Endothelial cell of umbilical vein (primary cell): ENCODE data around the gene KCP. TPM values are rescaled to one million over a fixed set of nuclear protein-coding genes. Genes with fewer than 3 reads are reported as not detected.

Experiments used
- BruUV-seq: library from RNA; stranded (reverse); fragments of 400-500 nt; replicated peaks from 2 replicates; lab custom pipeline; 2021; lab: Mats Ljungman, UMichigan
- CTCF ChIA-PET: fragments of 300-600, 350-600 bp; sonication (Branson Sonifier 250); formaldehyde crosslinking; loops from one replicate; lab custom pipeline; 2021; ENCODE audit warnings: antibody characterized with exemption, inconsistent platforms; lab: Charles Lee
- POLR2A ChIA-PET: fragments of 300-600, 350-600 bp; sonication (Branson Sonifier 250); formaldehyde crosslinking; loops from one replicate; lab custom pipeline; 2021; ENCODE audit warnings: antibody characterized with exemption, inconsistent platforms; lab: Charles Lee
- DNase-seq: peaks from one replicate; pipeline ENCODE4 v3.0.0-alpha.2; 2011; ENCODE audit warnings: low read depth, low spot score
- FAIRE-seq: peaks from 2 replicates; lab custom pipeline; 2011; peaks lifted over from hg19 to GRCh38; lab: Jason Lieb, UNC
- H2AFZ ChIP-seq: 2 replicates; pipeline ENCODE4 v1.6.0; 2012; ENCODE audit warnings: low read depth, low read length, control low read depth, inconsistent platforms
- H3K27ac ChIP-seq: 2 replicates; pipeline ENCODE4 v1.5.1; 2011; ENCODE audit warnings: low read depth, mild to moderate bottlenecking, control low read depth, low read length, moderate library complexity; ENCODE audit not compliant: insufficient read depth
- H3K27me3 ChIP-seq, 2 experiments: 2 replicates each; pipeline versions ENCODE4 v1.6.0 to v1.6.1; 2011; ENCODE audit warnings: low read length in 2 of 2, mixed read lengths in 1 of 2; ENCODE audit not compliant: control insufficient read depth in 2 of 2, insufficient read depth in 2 of 2
- H3K36me3 ChIP-seq, 2 experiments: 2 replicates in 1 of 2; 3 replicates in 1 of 2; pipeline ENCODE4 v1.5.1; 2011; ENCODE audit warnings: low read length in 2 of 2, mild to moderate bottlenecking in 1 of 2, moderate library complexity in 1 of 2; ENCODE audit not compliant: control insufficient read depth in 2 of 2, insufficient read depth in 2 of 2; ENCODE audit errors: extremely low read depth in 1 of 2
- H3K4me1 ChIP-seq: 3 replicates; pipeline ENCODE4 v1.5.1; 2011; ENCODE audit warnings: mild to moderate bottlenecking, low read length; ENCODE audit not compliant: control insufficient read depth, insufficient read depth; ENCODE audit errors: extremely low read depth
- H3K4me2 ChIP-seq: 2 replicates; pipeline ENCODE4 v1.6.1; 2011; ENCODE audit warnings: low read length, control low read depth, mixed read lengths; ENCODE audit not compliant: insufficient read depth
- H3K4me3 ChIP-seq, 3 experiments: fragments of 200-600 bp in 1 of 3; sonication (generic), shearing (Covaris generic) in 1 of 3; replicated peaks in 1 of 3; 2 replicates each; pipeline ENCODE4 v1.5.1; 2011 to 2016; ENCODE audit warnings: control low read depth in 3 of 3, low read length in 3 of 3, mild to moderate bottlenecking in 2 of 3, inconsistent platforms in 1 of 3, low read depth in 1 of 3, moderate library complexity in 1 of 3; ENCODE audit not compliant: insufficient read depth in 1 of 3
- H3K79me2 ChIP-seq: 2 replicates; pipeline ENCODE4 v1.6.0; 2012; ENCODE audit warnings: low read length, inconsistent platforms; ENCODE audit not compliant: control insufficient read depth, insufficient read depth
- H3K9ac ChIP-seq: replicated peaks from 2 replicates; pipeline ENCODE3; 2011; ENCODE audit warnings: low read length, control low read depth; ENCODE audit not compliant: insufficient read depth; ENCODE audit errors: extremely low read depth
- H3K9me1 ChIP-seq: replicated peaks from 3 replicates; pipeline ENCODE4 v1.6.0; 2011; ENCODE audit warnings: mild to moderate bottlenecking, low read length; ENCODE audit not compliant: control insufficient read depth, insufficient read depth; ENCODE audit errors: extremely low read depth
- H3K9me3 ChIP-seq: replicated peaks from 2 replicates; pipeline ENCODE4 v1.5.1; 2012; ENCODE audit warnings: low read length, inconsistent platforms; ENCODE audit not compliant: control insufficient read depth, insufficient read depth
- H4K20me1 ChIP-seq: replicated peaks from 2 replicates; pipeline ENCODE3; 2011; ENCODE audit warnings: mild to moderate bottlenecking, low read length; ENCODE audit not compliant: control insufficient read depth, insufficient read depth; ENCODE audit errors: extremely low read depth
- EZH2 ChIP-seq: IDR thresholded peaks from 2 replicates; pipeline ENCODE4 v1.6.1; 2012; ENCODE audit warnings: borderline replicate concordance, low read depth, mild to moderate bottlenecking, moderate library complexity, low read length, inconsistent platforms; ENCODE audit not compliant: severe bottlenecking
- FOS ChIP-seq: IDR thresholded peaks from 2 replicates; pipeline ENCODE4 v1.6.1; 2011; ENCODE audit warnings: mild to moderate bottlenecking, low read length, moderate library complexity, borderline replicate concordance; ENCODE audit not compliant: insufficient read depth
- GATA2 ChIP-seq: IDR thresholded peaks from 2 replicates; pipeline ENCODE4 v1.7.0; 2011; ENCODE audit warnings: low read depth, mild to moderate bottlenecking, moderate library complexity, mixed read lengths, low read length; ENCODE audit not compliant: insufficient read length, insufficient read depth
- JUN ChIP-seq: IDR thresholded peaks from 2 replicates; pipeline ENCODE4 v1.6.1; 2011; ENCODE audit warnings: borderline replicate concordance, low read depth; ENCODE audit not compliant: insufficient read length, insufficient read depth
- MYC ChIP-seq: IDR thresholded peaks from one replicate; pipeline ENCODE4 v1.6.1; 2011; ENCODE audit warnings: mild to moderate bottlenecking, low read depth, low read length
- POLR2A ChIP-seq: IDR thresholded peaks from 2 replicates; pipeline ENCODE4 v1.6.1; 2012; ENCODE audit warnings: low read depth, mild to moderate bottlenecking, control low read depth, low read length
- POLR2AphosphoS5 ChIP-seq: IDR thresholded peaks from 2 replicates; pipeline ENCODE4 v1.6.1; 2012; ENCODE audit warnings: low read depth, mild to moderate bottlenecking, control low read depth, low read length, moderate library complexity; ENCODE audit not compliant: insufficient read depth
- dilution Hi-C: fragments of 300-500 bp; cut with MboI; formaldehyde crosslinking; loops from one replicate; pipeline ENCODE4 v1.15.0; 2019; ENCODE audit warnings: low sequenced_read_pairs; ENCODE audit not compliant: extremely low pct_ligation_motif_present
- intact Hi-C: fragments of 100-400 bp; cut with micrococcal nuclease; formaldehyde crosslinking; loops from one replicate; pipeline ENCODE4 v1.10.0; 2022
- polyA plus RNA-seq, 4 experiments: library from polyadenylated mRNA; depleted of rRNA in 3 of 4; stranded (reverse) in 3 of 4; unstranded in 1 of 4; fragments of >200 nt; gene quantifications; 2 replicates each; pipeline versions ENCODE4 v1.2.1 to v1.2.3, GENCODE V29; 2011 to 2012; ENCODE audit warnings: missing spikeins in 1 of 4
- total RNA-seq: library from RNA; stranded (reverse); gene quantifications from 2 replicates; pipeline ENCODE4 v1.2.3, GENCODE V29; 2021
- TF ChIP-seq, protein P1 (sequence below), 2 donors: IDR thresholded peaks; 1 replicate in 1 of 2; 2 replicates in 1 of 2; pipeline ENCODE4 v1.5.1; 2011; ENCODE audit warnings: low read length in 2 of 2, mild to moderate bottlenecking in 2 of 2, moderate library complexity in 2 of 2, control low read depth in 1 of 2, inconsistent platforms in 1 of 2, low read depth in 1 of 2; ENCODE audit not compliant: insufficient read depth in 1 of 2; ENCODE audit errors: extremely low read depth in 1 of 2
- TF ChIP-seq, protein P2 (sequence below): IDR thresholded peaks from 2 replicates; pipeline ENCODE4 v1.6.1; 2011; ENCODE audit not compliant: insufficient read depth, insufficient read length

Gene KCP
- total and polyA plus RNA-seq, 2 donors (not counting 3 experiments of a cell fraction or from before 2014, with no cell fraction given), result not detected

DNA sequence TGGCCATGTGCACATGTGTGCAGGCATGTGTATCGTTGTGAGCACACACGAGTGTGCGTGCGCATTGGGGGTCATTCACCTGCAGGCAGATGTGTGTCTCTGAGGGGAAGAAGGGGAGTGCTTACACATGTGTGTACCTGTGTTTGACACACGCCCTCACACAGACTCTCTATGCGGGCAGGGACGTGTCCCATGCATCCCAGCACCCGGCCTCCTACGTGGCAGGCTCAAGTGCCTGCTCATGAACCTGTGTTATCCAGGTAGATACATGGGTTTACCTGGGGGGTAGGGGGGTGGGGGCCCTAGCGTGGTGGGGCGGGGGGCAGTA is 18.6 kb downstream of the KCP start:
- ChIA-PET CTCF (interaction anchor here (0.8 kb wide), 1 partner anchor 200 kb away, joined by 4 read pairs; no protein-coding TSS in a partner anchor), POLR2A (no interaction called here)
- no peak overlapping the region for H3K9ac ChIP-seq
- intact Hi-C loops, result no loop called here
- no peak overlapping the region for H3K27ac ChIP-seq
- no peak overlapping the region for H2AFZ ChIP-seq
- no peak for TF ChIP-seq EZH2
- TF ChIP-seq JUN, result no peak
- TF ChIP-seq, protein P1, sequence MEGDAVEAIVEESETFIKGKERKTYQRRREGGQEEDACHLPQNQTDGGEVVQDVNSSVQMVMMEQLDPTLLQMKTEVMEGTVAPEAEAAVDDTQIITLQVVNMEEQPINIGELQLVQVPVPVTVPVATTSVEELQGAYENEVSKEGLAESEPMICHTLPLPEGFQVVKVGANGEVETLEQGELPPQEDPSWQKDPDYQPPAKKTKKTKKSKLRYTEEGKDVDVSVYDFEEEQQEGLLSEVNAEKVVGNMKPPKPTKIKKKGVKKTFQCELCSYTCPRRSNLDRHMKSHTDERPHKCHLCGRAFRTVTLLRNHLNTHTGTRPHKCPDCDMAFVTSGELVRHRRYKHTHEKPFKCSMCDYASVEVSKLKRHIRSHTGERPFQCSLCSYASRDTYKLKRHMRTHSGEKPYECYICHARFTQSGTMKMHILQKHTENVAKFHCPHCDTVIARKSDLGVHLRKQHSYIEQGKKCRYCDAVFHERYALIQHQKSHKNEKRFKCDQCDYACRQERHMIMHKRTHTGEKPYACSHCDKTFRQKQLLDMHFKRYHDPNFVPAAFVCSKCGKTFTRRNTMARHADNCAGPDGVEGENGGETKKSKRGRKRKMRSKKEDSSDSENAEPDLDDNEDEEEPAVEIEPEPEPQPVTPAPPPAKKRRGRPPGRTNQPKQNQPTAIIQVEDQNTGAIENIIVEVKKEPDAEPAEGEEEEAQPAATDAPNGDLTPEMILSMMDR (IDR thresholded peaks at IDR 0.05; ENCODE audit: extremely low read depth in 1 of 2, insufficient read depth in 1 of 2, low read depth in 1 of 2, low read length in 2 of 2), result no peak
- TF ChIP-seq FOS, result no peak
- TF ChIP-seq MYC, result no peak
- TF ChIP-seq, protein P2, sequence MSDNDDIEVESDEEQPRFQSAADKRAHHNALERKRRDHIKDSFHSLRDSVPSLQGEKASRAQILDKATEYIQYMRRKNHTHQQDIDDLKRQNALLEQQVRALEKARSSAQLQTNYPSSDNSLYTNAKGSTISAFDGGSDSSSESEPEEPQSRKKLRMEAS, result no peak
- TF ChIP-seq POLR2AphosphoS5, result no peak
- TF ChIP-seq GATA2, result no peak
- no peak for TF ChIP-seq POLR2A
- no peaks in the 10 kb centered on the region for H3K9me1 ChIP-seq
- dilution Hi-C loops, result no loop called here
- FAIRE-seq (no peak), DNase-seq (no peak)
- H3K4me1 ChIP-seq, result no peaks in the 10 kb centered on the region
- H3K27me3 ChIP-seq, result peaks cover 6 to 14% of the 10 kb centered on the region in 2 experiments
- no TSS peak for BruUV-seq
- H3K36me3 ChIP-seq, result no peaks in the 10 kb centered on the region
- H3K9me3 ChIP-seq, result no peaks in the 10 kb centered on the region
- H3K4me2 ChIP-seq, result no peak overlapping the region
- H4K20me1 ChIP-seq, result no peaks in the 10 kb centered on the region
- no peaks in the 10 kb centered on the region for H3K79me2 ChIP-seq
- H3K4me3 ChIP-seq, result no peak overlapping the region
